Spleen (tissue), 11 donors: Measurements from ENCODE around the gene CFAP221. TPM values are rescaled to one million over a fixed set of nuclear protein-coding genes. Genes with fewer than 3 reads are reported as not detected.

Experiments
- DNase-seq: peaks from one replicate; pipeline ENCODE4 v3.0.0-alpha.2; 2020
- H3K27ac ChIP-seq, 8 donors: fragments of 200-600 bp; sonication (generic) in 7 of 8; 1 replicate in 4 of 8; 2 replicates in 4 of 8; pipeline versions ENCODE4 v1.5.0 to v1.8.0; 2016 to 2021; ENCODE audit warnings: inconsistent platforms in 4 of 8, mild to moderate bottlenecking in 4 of 8, moderate library complexity in 1 of 8
- H3K27me3 ChIP-seq, 7 donors: fragments of 200-600 bp; sonication (generic) in 6 of 7; replicated peaks in 1 of 7; 1 replicate in 4 of 7; 2 replicates in 3 of 7; pipeline versions ENCODE4 v1.5.0 to v1.8.0; 2016 to 2021; ENCODE audit warnings: inconsistent platforms in 3 of 7, mild to moderate bottlenecking in 1 of 7
- H3K36me3 ChIP-seq, 6 donors: fragments of 200-600 bp; sonication (generic) in 5 of 6; 1 replicate in 4 of 6; 2 replicates in 2 of 6; pipeline versions ENCODE4 v1.5.0 to v1.8.0; 2016 to 2021; ENCODE audit warnings: inconsistent platforms in 2 of 6
- H3K4me1 ChIP-seq, 6 donors: fragments of 200-600 bp; sonication (generic) in 5 of 6; 1 replicate in 3 of 6; 2 replicates in 3 of 6; pipeline versions ENCODE4 v1.5.0 to v1.8.0; 2016 to 2021; ENCODE audit warnings: inconsistent platforms in 3 of 6
- H3K4me3 ChIP-seq, 8 donors: fragments of 200-600 bp; sonication (generic) in 7 of 8; 1 replicate in 4 of 8; 2 replicates in 4 of 8; pipeline versions ENCODE4 v1.5.0 to v1.8.0; 2016 to 2021; ENCODE audit warnings: inconsistent platforms in 4 of 8, mild to moderate bottlenecking in 4 of 8, moderate library complexity in 2 of 8
- H3K9me3 ChIP-seq, 8 donors: fragments of 200-600 bp; sonication (generic) in 7 of 8; 1 replicate in 4 of 8; 2 replicates in 4 of 8; pipeline versions ENCODE4 v1.5.0 to v1.8.0; 2016 to 2021; ENCODE audit warnings: inconsistent platforms in 4 of 8
- CTCF ChIP-seq, 11 experiments: fragments of 200-600 bp in 7 of 11; fragments of 450-650 bp in 4 of 11; sonication (generic) in 4 of 11; IDR thresholded peaks in 8 of 11; conservative IDR thresholded peaks in 3 of 11; 1 replicate in 7 of 11; 2 replicates in 4 of 11; pipeline versions ENCODE4 v1.4.0 to v1.8.0; 2016 to 2021; ENCODE audit warnings: antibody characterized with exemption in 11 of 11, inconsistent platforms in 4 of 11, mild to moderate bottlenecking in 1 of 11
- POLR2A ChIP-seq, 3 donors: fragments of 450-650 bp; IDR thresholded peaks; one replicate each; pipeline ENCODE4 v1.5.1; 2017; ENCODE audit warnings: antibody characterized with exemption in 3 of 3, mild to moderate bottlenecking in 1 of 3
- POLR2AphosphoS5 ChIP-seq, 3 donors: sonication (generic); formaldehyde crosslinking; IDR thresholded peaks; one replicate each; pipeline ENCODE4 v1.5.1; 2017; ENCODE audit warnings: antibody characterized with exemption in 3 of 3
- WGBS, 5 donors: extraction: QIAGEN DNeasy Blood & Tissue Kit in 3 of 5; methylation state at CpG; one replicate each; pipeline versions ENCODE4 v1.1.5 to v1.1.7; 2013 to 2018; 5-methylcytosine and 5-hydroxymethylcytosine counted together
- intact Hi-C: fragments of 100-400 bp; cut with DNase I; formaldehyde crosslinking; loops from one replicate; pipeline ENCODE4 v1.15.0; 2023; ENCODE audit warnings: low total_unique reads
- polyA plus RNA-seq, 3 donors: library from polyadenylated mRNA; stranded (reverse); fragments of 200-250 nt; gene quantifications; one replicate each; pipeline ENCODE4 v1.2.1, GENCODE V29; 2013
- total RNA-seq, 7 donors: library from RNA; depleted of rRNA in 3 of 7; stranded (reverse); fragments of >200 nt in 3 of 7; fragmentation: NEBNext Ultra II Directional in 4 of 7; extraction: Animal tissue kit (Norgen Biotek cat#: 25700) in 4 of 7; gene quantifications; one replicate each; pipeline versions ENCODE4 v1.1.0 to v1.2.1, GENCODE V29; 2016 to 2021
- donor health status: healthy with polysubstance abuse.
- donor health status: DM: no; HTN: no; CAD: no; lungs with moderate emphysema.
- donor health status: DM: no; HTN: no; CAD: no.
- donor health status: Bipolar disorder and iron deficiency.
- donor health status: healthy.
- donor health status: DM: no; HTN: no; CAD: no.
- donor health status: DM: yes; HTN: yes; CAD: no.

The CFAP221 gene
- total and polyA plus RNA-seq, 10 donors: 0.06 to 1.5 (median 0.55) TPM; not detected in 2

DNA sequence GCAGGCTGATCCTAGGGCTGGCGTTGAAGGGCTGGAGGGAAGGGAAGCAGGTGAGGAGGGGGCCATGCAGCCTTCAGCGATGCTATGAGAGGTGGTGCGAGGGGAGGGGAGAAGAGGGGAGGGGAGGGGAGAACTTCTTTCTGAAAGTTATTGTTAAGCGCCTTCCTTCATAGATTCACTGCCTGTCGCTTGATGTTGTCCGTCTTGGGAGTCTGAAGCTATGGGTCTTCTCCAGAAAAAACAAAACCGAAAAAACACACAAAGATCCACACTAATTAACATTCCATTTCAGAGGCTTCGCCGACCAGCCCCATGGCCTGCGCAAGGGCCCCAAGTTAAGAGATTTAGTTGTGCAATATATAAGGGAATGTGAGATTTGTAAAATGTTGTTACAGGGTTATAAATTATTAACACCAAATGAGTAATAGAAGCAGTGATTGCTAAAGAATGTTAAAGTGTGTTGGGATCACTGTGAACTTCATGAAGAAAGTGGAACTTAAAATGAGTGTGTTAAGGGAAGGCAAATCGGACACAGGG lies 758 bp downstream of the CFAP221 start:
- peak overlapping the region in 4 of 8 donors; percentile 32 to 66 (median 46) for H3K4me3 ChIP-seq
- intact Hi-C loops: no loop called here

GRCh38 chr2:119545754-119546446 lies 1.7 kb downstream of the CFAP221 start:
- Histone ChIP-seq H3K27me3 (peaks cover 0 to 65% (median 35%) of the 10 kb centered on the region in 7 donors), H3K36me3 (no peaks in the 10 kb centered on the region), H3K9me3 (no peaks in the 10 kb centered on the region), H3K27ac (no peak overlapping the region), H3K4me3 (no peak overlapping the region), H3K4me1 (peaks cover 0 to 17% (median 7%) of the 10 kb centered on the region in 6 donors)
- no peak for DNase-seq
- WGBS, 5 donors: 71 to 85% (median 78%) methylated on average over 6 of the region's 6 CpGs
- TF ChIP-seq CTCF (IDR thresholded peaks at IDR 0.05 in 8 of 11, conservative IDR thresholded peaks at IDR 0.05 in 3 of 11) (no peak), POLR2AphosphoS5 (IDR thresholded peaks at IDR 0.05) (no peak), POLR2A (IDR thresholded peaks at IDR 0.05) (no peak)
- intact Hi-C loops: no loop called here

More for the DNA sequence above, 758 bp downstream of the CFAP221 start:
- no peak for TF ChIP-seq CTCF (IDR thresholded peaks at IDR 0.05 in 8 of 11, conservative IDR thresholded peaks at IDR 0.05 in 3 of 11)
- no peak for TF ChIP-seq POLR2A (IDR thresholded peaks at IDR 0.05)
- no peak for TF ChIP-seq POLR2AphosphoS5 (IDR thresholded peaks at IDR 0.05)
- Histone ChIP-seq H3K27ac (no peak overlapping the region), H3K4me1 (peaks cover 0 to 17% (median 7%) of the 10 kb centered on the region in 6 donors), H3K27me3 (peaks cover 0 to 74% (median 35%) of the 10 kb centered on the region in 7 donors), H3K9me3 (peaks cover 0 to under 1% (median 0%) of the 10 kb centered on the region in 8 donors), H3K36me3 (no peaks in the 10 kb centered on the region)
- no peak for DNase-seq
- 61 to 77% (median 75%) methylated on average over 11 of the region's 11 CpGs for WGBS, 5 donors

- intact Hi-C loops: no loop called here
- Histone ChIP-seq H3K4me1 (peaks cover 0 to 17% (median 7%) of the 10 kb centered on the region in 6 donors), H3K27me3 (peaks cover 0 to 62% (median 32%) of the 10 kb centered on the region in 7 donors), H3K36me3 (no peaks in the 10 kb centered on the region), H3K4me3 (no peak overlapping the region), H3K9me3 (no peaks in the 10 kb centered on the region), H3K27ac (no peak overlapping the region)
- 81 to 95% (median 86%) methylated on average over 1 of the region's 1 CpG for WGBS, 5 donors
- no peak for TF ChIP-seq POLR2AphosphoS5 (IDR thresholded peaks at IDR 0.05)
- TF ChIP-seq POLR2A (IDR thresholded peaks at IDR 0.05): no peak
- TF ChIP-seq CTCF (IDR thresholded peaks at IDR 0.05 in 8 of 11, conservative IDR thresholded peaks at IDR 0.05 in 3 of 11): no peak
- no peak for DNase-seq
Measured at GRCh38 chr2:119546447-119546767, 2.2 kb downstream of the CFAP221 start.

- Histone ChIP-seq H3K4me1 (peaks cover 0 to 15% (median 7%) of the 10 kb centered on the region in 6 donors), H3K27ac (no peak overlapping the region), H3K4me3 (no peak overlapping the region), H3K9me3 (no peaks in the 10 kb centered on the region), H3K36me3 (no peaks in the 10 kb centered on the region), H3K27me3 (peaks cover 0 to 48% (median 12%) of the 10 kb centered on the region in 7 donors)
- no peak for TF ChIP-seq CTCF (IDR thresholded peaks at IDR 0.05 in 8 of 11, conservative IDR thresholded peaks at IDR 0.05 in 3 of 11)
- no peak for TF ChIP-seq POLR2A (IDR thresholded peaks at IDR 0.05)
- TF ChIP-seq POLR2AphosphoS5 (IDR thresholded peaks at IDR 0.05): no peak
- intact Hi-C loops: no loop called here
- 85 to 97% (median 92%) methylated on average over 2 of the region's 2 CpGs for WGBS, 5 donors
- no peak for DNase-seq
Measured at GRCh38 chr2:119548516-119549120, 4.4 kb downstream of the CFAP221 start.
